CD14-positive monocyte (primary cell): Measurements from ENCODE around the gene PTEN. TPM values are rescaled to one million over a fixed set of nuclear protein-coding genes. Genes with fewer than 3 reads are reported as not detected.

ENCODE experiments used
- DNase-seq, 3 donors: peaks; one replicate each; pipeline ENCODE4 v3.0.0-alpha.2; 2011 to 2022
- H2AFZ ChIP-seq: 2 replicates; pipeline ENCODE4 v1.6.0; 2012; ENCODE audit warnings: mild to moderate bottlenecking, low read depth, low read length, inconsistent platforms; ENCODE audit not compliant: insufficient read depth, poor library complexity, severe bottlenecking
- H3K27ac ChIP-seq, 2 donors: 1 replicate in 1 of 2; 2 replicates in 1 of 2; pipeline ENCODE4 v1.5.1; 2012 to 2013; ENCODE audit warnings: low read length in 2 of 2, control low read depth in 1 of 2, inconsistent platforms in 1 of 2, low read depth in 1 of 2, mild to moderate bottlenecking in 1 of 2
- H3K27me3 ChIP-seq, 2 donors: one replicate each; pipeline versions ENCODE4 v1.6.0 to v1.6.1; 2011 to 2013; ENCODE audit warnings: low read length in 2 of 2; ENCODE audit not compliant: control insufficient read depth in 2 of 2, insufficient read depth in 2 of 2
- H3K36me3 ChIP-seq, 2 donors: replicated peaks in 1 of 2; 1 replicate in 1 of 2; 2 replicates in 1 of 2; pipeline versions ENCODE4 v1.5.1 to v1.6.1; 2012 to 2013; ENCODE audit warnings: low read length in 2 of 2, control low read depth in 1 of 2, inconsistent platforms in 1 of 2, mild to moderate bottlenecking in 1 of 2; ENCODE audit not compliant: insufficient read depth in 2 of 2, control insufficient read depth in 1 of 2
- H3K4me1 ChIP-seq, 2 donors: 1 replicate in 1 of 2; 2 replicates in 1 of 2; pipeline versions ENCODE4 v1.5.1 to v1.6.1; 2012 to 2013; ENCODE audit warnings: low read length in 2 of 2, control low read depth in 1 of 2, inconsistent platforms in 1 of 2, mild to moderate bottlenecking in 1 of 2, moderate library complexity in 1 of 2; ENCODE audit not compliant: insufficient read depth in 2 of 2, control insufficient read depth in 1 of 2
- H3K4me2 ChIP-seq: replicated peaks from 2 replicates; pipeline ENCODE3; 2012; ENCODE audit warnings: low read length, moderate library complexity, mild to moderate bottlenecking; ENCODE audit not compliant: poor library complexity, severe bottlenecking; ENCODE audit errors: extremely low read depth
- H3K4me3 ChIP-seq, 3 experiments: fragments of 200-600 bp in 1 of 3; sonication (generic) in 1 of 3; replicated peaks in 1 of 3; 1 replicate in 2 of 3; 2 replicates in 1 of 3; pipeline ENCODE4 v1.5.1; 2011 to 2013; ENCODE audit warnings: low read length in 3 of 3, mild to moderate bottlenecking in 3 of 3, control low read depth in 2 of 3, low read depth in 2 of 3, inconsistent platforms in 1 of 3, moderate library complexity in 1 of 3
- H3K79me2 ChIP-seq: 2 replicates; pipeline ENCODE4 v1.6.0; 2012; ENCODE audit warnings: mild to moderate bottlenecking, control low read depth, inconsistent platforms, low read length, moderate library complexity; ENCODE audit not compliant: insufficient read depth
- H3K9ac ChIP-seq: 2 replicates; pipeline ENCODE4 v1.6.0; 2017; ENCODE audit warnings: low read length, mild to moderate bottlenecking; ENCODE audit not compliant: insufficient read depth, poor library complexity, severe bottlenecking
- H3K9me3 ChIP-seq, 2 donors: replicated peaks in 1 of 2; 1 replicate in 1 of 2; 2 replicates in 1 of 2; pipeline versions ENCODE4 v1.5.1 to v1.6.1; 2012 to 2013; ENCODE audit warnings: low read length in 2 of 2, control low read depth in 1 of 2; ENCODE audit not compliant: control insufficient read depth in 1 of 2, insufficient read depth in 1 of 2
- H4K20me1 ChIP-seq: 2 replicates; pipeline ENCODE4 v1.6.0; 2012; ENCODE audit warnings: mild to moderate bottlenecking, low read length, control low read depth, moderate library complexity; ENCODE audit not compliant: insufficient read depth
- H3K27ac Mint-ChIP-seq, 7 donors: one replicate each; pipeline ENCODE4 v1.8.0; 2020; ENCODE audit warnings: mild to moderate bottlenecking in 7 of 7, mixed read lengths in 7 of 7, moderate library complexity in 6 of 7, inconsistent platforms in 2 of 7
- H3K27me3 Mint-ChIP-seq, 3 donors: one replicate each; pipeline ENCODE4 v1.8.0; 2021 to 2022; ENCODE audit warnings: low read depth in 3 of 3, mild to moderate bottlenecking in 3 of 3, mixed read lengths in 3 of 3, moderate library complexity in 3 of 3, inconsistent platforms in 1 of 3
- H3K36me3 Mint-ChIP-seq, 2 donors: one replicate each; pipeline ENCODE4 v1.8.0; 2020; ENCODE audit warnings: mixed read lengths in 2 of 2, inconsistent platforms in 1 of 2, mild to moderate bottlenecking in 1 of 2
- H3K4me1 Mint-ChIP-seq: one replicate; pipeline ENCODE4 v1.8.0; 2020; ENCODE audit warnings: mild to moderate bottlenecking, mixed read lengths
- H3K4me3 Mint-ChIP-seq, 2 donors: one replicate each; pipeline ENCODE4 v1.8.0; 2020; ENCODE audit warnings: mild to moderate bottlenecking in 2 of 2, mixed read lengths in 2 of 2, moderate library complexity in 1 of 2
- H3K9me3 Mint-ChIP-seq, 7 donors: one replicate each; pipeline ENCODE4 v1.8.0; 2020 to 2022; ENCODE audit warnings: mixed read lengths in 7 of 7, mild to moderate bottlenecking in 6 of 7, moderate library complexity in 6 of 7, inconsistent platforms in 2 of 7
- WGBS: methylation state at CpG from one replicate; pipeline ENCODE4 v1.1.5; 2013; ENCODE audit warnings: missing lambda C conversion rate; ENCODE audit not compliant: insufficient coverage; 5-methylcytosine and 5-hydroxymethylcytosine counted together
- intact Hi-C, 2 donors: fragments of 100-400 bp; cut with micrococcal nuclease; formaldehyde crosslinking; loops; one replicate each; pipeline versions ENCODE4 v1.15.0 to v1.15.1; 2023
- polyA plus RNA-seq, 3 donors: library from polyadenylated mRNA; depleted of rRNA in 1 of 3; unstranded in 2 of 3; stranded (reverse) in 1 of 3; fragments of 300-500 nt in 2 of 3; fragments of >200 nt in 1 of 3; fragmentation: Illumina TruSeq in 2 of 3; gene quantifications; 1 replicate in 2 of 3; 2 replicates in 1 of 3; pipeline ENCODE4 v1.2.3, GENCODE V29; 2012 to 2021
- TF ChIP-seq, protein P1 (sequence below): fragments of 200-600 bp; IDR thresholded peaks from one replicate; pipeline ENCODE4 v1.8.0; 2022; ENCODE audit warnings: antibody characterized with exemption, mild to moderate bottlenecking

The PTEN gene
- polyA plus RNA-seq, 3 donors: 30.5 to 57.6 (median 37.7) TPM

DNA sequence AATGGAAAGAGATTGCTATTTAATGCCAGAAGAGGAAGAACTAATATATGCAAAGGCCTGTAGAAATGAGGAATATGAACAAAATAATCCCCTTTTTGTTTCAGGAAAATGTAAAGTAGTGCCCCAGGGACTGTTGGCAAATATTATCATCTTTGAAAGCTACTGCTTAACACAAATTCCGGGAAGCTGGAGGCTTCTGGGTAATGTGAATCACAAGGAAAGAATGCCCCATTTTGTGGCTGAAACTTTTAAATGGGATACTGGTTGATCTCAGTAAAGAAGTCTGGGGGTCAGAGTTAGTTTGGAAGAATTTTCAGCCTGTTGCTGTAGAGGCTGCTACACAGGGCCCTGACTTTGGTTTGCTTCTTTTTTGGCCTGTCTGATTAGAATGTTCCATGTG, 141.0 kb downstream of the PTEN start:
- DNase-seq: no peak
- no peak overlapping the region for H3K9ac ChIP-seq
- no peak overlapping the region for H3K27ac Mint-ChIP-seq
- peaks cover 0 to 2% (median 0%) of the 10 kb centered on the region in 3 donors for H3K27me3 Mint-ChIP-seq
- no peak overlapping the region for H3K4me3 Mint-ChIP-seq
- no peak overlapping the region for H3K4me3 ChIP-seq
- TF ChIP-seq, protein P1, sequence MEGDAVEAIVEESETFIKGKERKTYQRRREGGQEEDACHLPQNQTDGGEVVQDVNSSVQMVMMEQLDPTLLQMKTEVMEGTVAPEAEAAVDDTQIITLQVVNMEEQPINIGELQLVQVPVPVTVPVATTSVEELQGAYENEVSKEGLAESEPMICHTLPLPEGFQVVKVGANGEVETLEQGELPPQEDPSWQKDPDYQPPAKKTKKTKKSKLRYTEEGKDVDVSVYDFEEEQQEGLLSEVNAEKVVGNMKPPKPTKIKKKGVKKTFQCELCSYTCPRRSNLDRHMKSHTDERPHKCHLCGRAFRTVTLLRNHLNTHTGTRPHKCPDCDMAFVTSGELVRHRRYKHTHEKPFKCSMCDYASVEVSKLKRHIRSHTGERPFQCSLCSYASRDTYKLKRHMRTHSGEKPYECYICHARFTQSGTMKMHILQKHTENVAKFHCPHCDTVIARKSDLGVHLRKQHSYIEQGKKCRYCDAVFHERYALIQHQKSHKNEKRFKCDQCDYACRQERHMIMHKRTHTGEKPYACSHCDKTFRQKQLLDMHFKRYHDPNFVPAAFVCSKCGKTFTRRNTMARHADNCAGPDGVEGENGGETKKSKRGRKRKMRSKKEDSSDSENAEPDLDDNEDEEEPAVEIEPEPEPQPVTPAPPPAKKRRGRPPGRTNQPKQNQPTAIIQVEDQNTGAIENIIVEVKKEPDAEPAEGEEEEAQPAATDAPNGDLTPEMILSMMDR: no peak
- H4K20me1 ChIP-seq: no peaks in the 10 kb centered on the region
- H2AFZ ChIP-seq: no peak overlapping the region
- H3K4me1 Mint-ChIP-seq: no peaks in the 10 kb centered on the region
- H3K9me3 ChIP-seq: no peaks in the 10 kb centered on the region
- H3K79me2 ChIP-seq: no peaks in the 10 kb centered on the region
- intact Hi-C loops: no loop called here
- H3K4me1 ChIP-seq: no peaks in the 10 kb centered on the region
- H3K4me2 ChIP-seq: no peak overlapping the region
- no peaks in the 10 kb centered on the region for H3K36me3 ChIP-seq
- no peak overlapping the region for H3K27ac ChIP-seq
- no CpG with 5 or more reads among the region's 1 CpG for WGBS
- H3K36me3 Mint-ChIP-seq: peaks cover 0 to 2% of the 10 kb centered on the region in 2 donors
- H3K9me3 Mint-ChIP-seq: peaks cover 0 to 9% (median 0%) of the 10 kb centered on the region in 7 donors
- H3K27me3 ChIP-seq: no peaks in the 10 kb centered on the region

DNA sequence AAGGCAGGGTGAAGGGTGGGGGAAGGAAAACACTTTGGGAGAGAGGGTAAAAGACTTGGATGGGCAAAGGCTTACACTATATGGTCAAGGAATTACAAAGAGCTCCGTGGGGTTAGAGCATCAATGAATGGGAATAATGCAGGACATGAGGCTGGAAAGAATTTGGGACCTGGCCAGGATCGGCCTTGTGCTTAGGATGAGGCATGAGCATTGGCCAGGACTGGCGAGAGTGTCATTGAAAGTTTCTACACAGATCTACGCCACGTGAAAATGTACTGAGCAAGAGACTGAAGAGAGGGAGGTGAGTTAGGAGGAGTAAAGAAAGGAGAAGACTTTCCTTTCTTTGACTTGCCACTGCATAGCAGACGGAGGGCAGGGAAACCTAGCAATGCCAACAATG, 142.8 kb downstream of the PTEN start:
- Histone ChIP-seq H3K4me1 (no peaks in the 10 kb centered on the region), H3K9me3 (peaks cover 0 to 2% of the 10 kb centered on the region in 2 donors), H3K27me3 (no peaks in the 10 kb centered on the region), H3K9ac (no peak overlapping the region), H2AFZ (no peak overlapping the region), H3K27ac (no peak overlapping the region), H4K20me1 (no peaks in the 10 kb centered on the region), H3K36me3 (no peaks in the 10 kb centered on the region), H3K4me2 (no peak overlapping the region), H3K4me3 (no peak overlapping the region), H3K79me2 (no peaks in the 10 kb centered on the region)
- Mint-ChIP-seq H3K4me3 (no peak overlapping the region), H3K27me3 (no peaks in the 10 kb centered on the region), H3K4me1 (no peaks in the 10 kb centered on the region), H3K9me3 (peaks cover 0 to 5% (median under 1%) of the 10 kb centered on the region in 7 donors), H3K36me3 (peaks cover 0 to 2% of the 10 kb centered on the region in 2 donors), H3K27ac (no peak overlapping the region)
- intact Hi-C loops: no loop called here
- TF ChIP-seq, protein P1: no peak
- DNase-seq: no peak
- WGBS: 97% methylated on average over 6 of the region's 6 CpGs
